ENCODE data around the gene SC5D. TPM values are rescaled to one million over a fixed set of nuclear protein-coding genes. Genes with fewer than 3 reads are reported as not detected.

SC5D gene
- total and polyA plus RNA-seq, 7 donors = 6.0 to 33.5 (median 27.2) TPM

GRCh38 chr11:121255473-121256125 lies 37.0 kb upstream of the SC5D start:
- Histone ChIP-seq H3K4me1 (no peaks in the 10 kb centered on the region), H3K36me3 (no peaks in the 10 kb centered on the region), H3K27ac (no peak overlapping the region), H3K4me3 (no peak overlapping the region), H3K9me3 (no peaks in the 10 kb centered on the region), H3K27me3 (no peaks in the 10 kb centered on the region)
- intact Hi-C loops (cut with DNase I) = no loop called here
- WGBS, 2 donors = 89 to 92% methylated on average over 2 of the region's 2 CpGs
- DNase-seq = no peak
- no peak for TF ChIP-seq POLR2A (IDR thresholded peaks at IDR 0.05)
- no peak for TF ChIP-seq EP300 (IDR thresholded peaks at IDR 0.05)
- TF ChIP-seq POLR2AphosphoS5 (IDR thresholded peaks at IDR 0.05) = no peak
- TF ChIP-seq CTCF (IDR thresholded peaks at IDR 0.05) = no peak

GRCh38 chr11:121257289-121257688 lies 35.3 kb upstream of the SC5D start:
- H3K9me3 ChIP-seq = no peaks in the 10 kb centered on the region
- TF ChIP-seq EP300 (IDR thresholded peaks at IDR 0.05) = no peak
- TF ChIP-seq POLR2A (IDR thresholded peaks at IDR 0.05) = no peak
- no peak for TF ChIP-seq POLR2AphosphoS5 (IDR thresholded peaks at IDR 0.05)
- TF ChIP-seq CTCF (IDR thresholded peaks at IDR 0.05) = no peak
- no peak overlapping the region for H3K4me3 ChIP-seq
- H3K27ac ChIP-seq = no peak overlapping the region
- no peak for DNase-seq
- H3K36me3 ChIP-seq = no peaks in the 10 kb centered on the region
- intact Hi-C loops (cut with DNase I) = no loop called here
- H3K27me3 ChIP-seq = no peaks in the 10 kb centered on the region
- H3K4me1 ChIP-seq = no peaks in the 10 kb centered on the region

GRCh38 chr11:121257976-121258375 lies 34.6 kb upstream of the SC5D start:
- no peak for TF ChIP-seq POLR2AphosphoS5 (IDR thresholded peaks at IDR 0.05)
- TF ChIP-seq POLR2A (IDR thresholded peaks at IDR 0.05) = no peak
- TF ChIP-seq EP300 (IDR thresholded peaks at IDR 0.05) = no peak
- no peak for TF ChIP-seq CTCF (IDR thresholded peaks at IDR 0.05)
- DNase-seq = no peak
- no peak overlapping the region for H3K4me3 ChIP-seq
- no peaks in the 10 kb centered on the region for H3K36me3 ChIP-seq
- WGBS, 2 donors = 17 to 60% methylated on average over 1 of the region's 1 CpG
- peaks cover 0 to 2% (median 0%) of the 10 kb centered on the region in 4 donors for H3K9me3 ChIP-seq
- intact Hi-C loops (cut with DNase I) = no loop called here
- H3K4me1 ChIP-seq = no peaks in the 10 kb centered on the region
- no peaks in the 10 kb centered on the region for H3K27me3 ChIP-seq
- no peak overlapping the region for H3K27ac ChIP-seq

DNA sequence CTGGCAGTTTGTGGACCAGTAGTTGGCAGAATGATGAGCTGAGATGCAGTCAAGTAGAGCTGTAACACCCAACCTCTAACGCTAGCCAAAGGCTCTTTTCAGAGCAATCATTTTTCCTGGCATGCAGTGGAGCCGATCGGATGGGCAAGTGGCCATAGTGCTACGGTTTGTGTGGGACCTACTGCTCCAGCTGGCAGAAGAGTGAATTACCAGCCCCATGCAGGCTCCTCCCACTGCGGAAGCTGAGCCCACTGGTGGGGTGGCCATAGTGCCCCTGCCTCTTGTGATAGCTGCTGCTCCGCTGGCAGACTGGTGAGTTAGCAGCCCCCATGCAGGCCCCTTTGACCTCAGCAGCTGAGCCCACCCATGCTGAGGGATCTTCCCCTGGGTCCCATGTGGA lies 27.0 kb upstream of the SC5D start:
- intact Hi-C loops (cut with DNase I) = no loop called here
- Histone ChIP-seq H3K4me3 (no peak overlapping the region), H3K27me3 (peaks cover 0 to 5% (median 3%) of the 10 kb centered on the region in 3 donors), H3K4me1 (no peaks in the 10 kb centered on the region), H3K36me3 (no peaks in the 10 kb centered on the region), H3K9me3 (peaks cover 0 to 2% (median 0%) of the 10 kb centered on the region in 4 donors), H3K27ac (no peak overlapping the region)
- DNase-seq = no peak
- 72 to 92% methylated on average over 6 of the region's 6 CpGs for WGBS, 2 donors
- no peak for TF ChIP-seq EP300 (IDR thresholded peaks at IDR 0.05)
- TF ChIP-seq POLR2AphosphoS5 (IDR thresholded peaks at IDR 0.05) = no peak
- no peak for TF ChIP-seq CTCF (IDR thresholded peaks at IDR 0.05)
- TF ChIP-seq POLR2A (IDR thresholded peaks at IDR 0.05) = no peak

GRCh38 chr11:121268581-121268980 lies 24.0 kb upstream of the SC5D start:
- intact Hi-C loops (cut with DNase I) = no loop called here
- no peak for DNase-seq
- TF ChIP-seq POLR2AphosphoS5 (IDR thresholded peaks at IDR 0.05) (no peak), CTCF (IDR thresholded peaks at IDR 0.05) (no peak), EP300 (IDR thresholded peaks at IDR 0.05) (no peak), POLR2A (IDR thresholded peaks at IDR 0.05) (no peak)
- H3K4me1 ChIP-seq = no peaks in the 10 kb centered on the region
- H3K9me3 ChIP-seq = no peaks in the 10 kb centered on the region
- H3K4me3 ChIP-seq = no peak overlapping the region
- no peak overlapping the region for H3K27ac ChIP-seq
- WGBS, 2 donors = 24 to 56% methylated on average over 2 of the region's 2 CpGs
- H3K27me3 ChIP-seq = peaks cover 0 to 7% (median 5%) of the 10 kb centered on the region in 3 donors
- H3K36me3 ChIP-seq = no peaks in the 10 kb centered on the region
